GM12892 (cell line): Measurements from ENCODE around the gene NFKB2.

Experiments used
- POLR2A ChIP-seq: IDR thresholded peaks from 2 replicates; pipeline ENCODE4 v1.6.1; 2011; ENCODE audit warnings: low read depth, low read length, control low read depth
- POLR2AphosphoS5 ChIP-seq: IDR thresholded peaks from 2 replicates; pipeline ENCODE4 v1.6.1; 2011; ENCODE audit warnings: low read depth, low read length, control low read depth

DNA sequence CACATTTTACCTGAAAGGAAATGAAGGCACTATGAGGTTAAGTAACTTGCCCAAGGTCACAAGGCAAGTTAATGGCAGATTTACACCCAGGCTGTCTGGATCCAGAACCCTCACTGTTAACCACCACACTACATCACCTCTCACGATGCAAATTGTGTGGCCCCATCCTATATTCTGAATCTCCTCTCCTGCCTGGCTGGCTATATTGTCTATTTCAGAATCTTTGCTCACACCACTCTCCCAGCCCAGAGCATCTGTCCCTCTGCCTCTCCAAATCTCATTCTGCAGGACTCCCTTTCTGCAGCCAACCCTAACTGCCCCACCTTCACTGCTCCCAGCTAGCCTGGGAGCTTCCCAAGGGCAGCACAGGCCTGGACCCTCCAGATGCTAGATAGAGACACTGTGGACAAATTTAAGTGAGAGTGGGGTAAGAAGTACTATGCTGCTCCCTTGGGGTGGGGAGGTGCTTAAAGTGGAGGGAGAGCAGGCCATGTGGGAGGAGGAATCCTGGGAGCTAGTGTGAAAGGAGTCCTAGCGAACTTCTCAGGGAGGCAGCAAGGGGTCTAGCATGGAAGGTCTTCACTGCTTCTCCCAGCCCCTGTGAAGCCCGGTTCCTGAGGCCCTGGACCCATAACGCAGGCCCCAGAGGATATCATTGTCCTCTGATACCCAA is 36.1 kb downstream of the NFKB2 start:
- TF ChIP-seq POLR2AphosphoS5 (no peak), POLR2A (no peak)
